Lung (tissue), 12 donors: ENCODE data around the gene ERAP2. TPM values are rescaled to one million over a fixed set of nuclear protein-coding genes. Genes with fewer than 3 reads are reported as not detected.

Source experiments
- ATAC-seq: fragments of 200-7000 bp; cut with Tn5 transposase; one replicate; pipeline ENCODE4 v1.9.1; 2020; ENCODE audit warnings: moderate number of reproducible peaks; ENCODE audit not compliant: insufficient read depth, low FRiP score
- DNase-seq, 3 donors: peaks; one replicate each; pipeline ENCODE4 v3.0.0-alpha.2; 2013 to 2017
- H3K27ac ChIP-seq, 2 donors: one replicate each; pipeline ENCODE4 v1.5.1; 2013; ENCODE audit warnings: mild to moderate bottlenecking in 2 of 2, moderate library complexity in 2 of 2, control low read depth in 1 of 2, inconsistent platforms in 1 of 2, low read depth in 1 of 2, low read length in 1 of 2
- H3K27me3 ChIP-seq, 3 donors: one replicate each; pipeline ENCODE4 v1.5.1; 2013; ENCODE audit warnings: low read length in 2 of 3; ENCODE audit not compliant: control insufficient read depth in 3 of 3, insufficient read depth in 3 of 3
- H3K36me3 ChIP-seq, 4 donors: one replicate each; pipeline ENCODE4 v1.5.1; 2013; ENCODE audit warnings: low read length in 4 of 4, mild to moderate bottlenecking in 1 of 4, moderate library complexity in 1 of 4; ENCODE audit not compliant: control insufficient read depth in 4 of 4, insufficient read depth in 4 of 4
- H3K4me1 ChIP-seq, 5 donors: one replicate each; pipeline ENCODE4 v1.5.1; 2013; ENCODE audit warnings: low read length in 5 of 5, mild to moderate bottlenecking in 2 of 5, moderate library complexity in 1 of 5; ENCODE audit not compliant: control insufficient read depth in 5 of 5, insufficient read depth in 5 of 5
- H3K4me3 ChIP-seq: one replicate; pipeline ENCODE4 v1.5.1; 2013; ENCODE audit warnings: mild to moderate bottlenecking, control low read depth, moderate library complexity
- H3K9ac ChIP-seq, 2 donors: one replicate each; pipeline ENCODE4 v1.5.1; 2013; ENCODE audit warnings: low read length in 2 of 2, control low read depth in 1 of 2; ENCODE audit not compliant: insufficient read depth in 1 of 2
- H3K9me3 ChIP-seq, 4 donors: one replicate each; pipeline ENCODE4 v1.5.1; 2013; ENCODE audit warnings: low read length in 3 of 4, mild to moderate bottlenecking in 1 of 4, moderate library complexity in 1 of 4; ENCODE audit not compliant: control insufficient read depth in 4 of 4, insufficient read depth in 3 of 4
- WGBS, 2 donors: extraction: QIAGEN DNeasy Blood & Tissue Kit; methylation state at CpG; one replicate each; pipeline ENCODE4 v1.1.7; 2013; 5-methylcytosine and 5-hydroxymethylcytosine counted together
- polyA plus RNA-seq, 2 donors: library from polyadenylated mRNA; stranded (reverse); fragments of 200-250 nt; gene quantifications; one replicate each; pipeline ENCODE4 v1.2.1, GENCODE V29; 2013
- total RNA-seq, 2 donors: library from RNA; depleted of rRNA in 1 of 2; stranded (reverse); fragments of >200 nt in 1 of 2; gene quantifications; one replicate each; pipeline ENCODE4 v1.2.1, GENCODE V29; 2014 to 2021
- TF ChIP-seq, protein P1 (sequence below): IDR thresholded peaks from 2 replicates; pipeline ENCODE4 v1.5.1; 2012; ENCODE audit warnings: mild to moderate bottlenecking; ENCODE audit errors: control extremely low read depth, extremely low read depth
- donor health status: control.
- donor health status: control.
- donor health status: Bipolar disorder and iron deficiency.
- donor health status: healthy.
- donor health status: DM: yes; HTN: yes; CAD: no.

The ERAP2 gene
- total and polyA plus RNA-seq, 4 donors, result 2.8 to 19.8 (median 8.2) TPM

DNA sequence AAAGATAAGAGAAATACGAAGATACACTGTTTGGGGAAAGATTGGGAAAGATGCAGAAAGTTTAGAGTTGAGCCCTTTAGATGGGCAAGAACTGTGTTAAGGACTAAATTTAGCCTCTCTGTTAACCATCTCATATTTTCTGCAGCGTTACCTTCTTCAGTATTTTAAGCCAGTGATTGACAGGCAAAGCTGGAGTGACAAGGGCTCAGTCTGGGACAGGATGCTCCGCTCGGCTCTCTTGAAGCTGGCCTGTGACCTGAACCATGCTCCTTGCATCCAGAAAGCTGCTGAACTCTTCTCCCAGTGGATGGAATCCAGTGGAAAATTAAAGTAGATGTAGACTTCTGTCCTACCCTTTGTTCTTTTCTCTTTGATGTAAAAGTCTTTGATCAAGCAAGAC is 33.1 kb downstream of the ERAP2 start:
- Histone ChIP-seq H3K4me3 (no peak overlapping the region), H3K27ac (no peak overlapping the region), H3K36me3 (peaks cover 0 to 8% (median 2%) of the 10 kb centered on the region in 4 donors), H3K4me1 (no peaks in the 10 kb centered on the region), H3K9me3 (no peaks in the 10 kb centered on the region), H3K9ac (no peak overlapping the region), H3K27me3 (no peaks in the 10 kb centered on the region)
- no peak for DNase-seq
- no peak for ATAC-seq
- 95 to 98% methylated on average over 4 of the region's 4 CpGs for WGBS, 2 donors
- TF ChIP-seq, protein P1, sequence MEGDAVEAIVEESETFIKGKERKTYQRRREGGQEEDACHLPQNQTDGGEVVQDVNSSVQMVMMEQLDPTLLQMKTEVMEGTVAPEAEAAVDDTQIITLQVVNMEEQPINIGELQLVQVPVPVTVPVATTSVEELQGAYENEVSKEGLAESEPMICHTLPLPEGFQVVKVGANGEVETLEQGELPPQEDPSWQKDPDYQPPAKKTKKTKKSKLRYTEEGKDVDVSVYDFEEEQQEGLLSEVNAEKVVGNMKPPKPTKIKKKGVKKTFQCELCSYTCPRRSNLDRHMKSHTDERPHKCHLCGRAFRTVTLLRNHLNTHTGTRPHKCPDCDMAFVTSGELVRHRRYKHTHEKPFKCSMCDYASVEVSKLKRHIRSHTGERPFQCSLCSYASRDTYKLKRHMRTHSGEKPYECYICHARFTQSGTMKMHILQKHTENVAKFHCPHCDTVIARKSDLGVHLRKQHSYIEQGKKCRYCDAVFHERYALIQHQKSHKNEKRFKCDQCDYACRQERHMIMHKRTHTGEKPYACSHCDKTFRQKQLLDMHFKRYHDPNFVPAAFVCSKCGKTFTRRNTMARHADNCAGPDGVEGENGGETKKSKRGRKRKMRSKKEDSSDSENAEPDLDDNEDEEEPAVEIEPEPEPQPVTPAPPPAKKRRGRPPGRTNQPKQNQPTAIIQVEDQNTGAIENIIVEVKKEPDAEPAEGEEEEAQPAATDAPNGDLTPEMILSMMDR, result no peak

DNA sequence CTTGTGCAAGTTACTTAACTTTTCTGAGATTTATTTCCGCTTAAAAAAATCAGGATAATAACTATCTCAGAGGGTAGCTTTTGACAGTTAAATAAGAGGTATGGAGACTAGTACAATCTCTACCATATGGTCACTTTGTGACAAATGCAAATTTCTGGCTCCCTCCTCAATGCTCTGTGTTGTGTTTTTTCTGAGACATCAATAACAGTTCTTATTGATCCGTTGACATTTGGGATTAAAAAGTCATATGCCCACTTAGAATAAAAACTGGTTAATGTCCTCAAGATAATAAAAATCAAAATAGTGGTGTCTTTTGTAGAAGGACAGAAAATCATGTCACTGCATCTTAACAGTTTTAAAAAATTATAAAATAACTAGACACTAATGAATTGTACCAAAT is 34.8 kb downstream of the ERAP2 start:
- H3K4me3 ChIP-seq, result no peak overlapping the region
- 85 to 93% methylated on average over 2 of the region's 2 CpGs for WGBS, 2 donors
- DNase-seq, result no peak
- H3K27ac ChIP-seq, result no peak overlapping the region
- H3K27me3 ChIP-seq, result no peaks in the 10 kb centered on the region
- TF ChIP-seq, protein P1, result no peak
- no peaks in the 10 kb centered on the region for H3K4me1 ChIP-seq
- H3K9me3 ChIP-seq, result no peaks in the 10 kb centered on the region
- no peak overlapping the region for H3K9ac ChIP-seq
- no peak for ATAC-seq
- H3K36me3 ChIP-seq, result peaks cover 0 to 7% (median 2%) of the 10 kb centered on the region in 4 donors

DNA sequence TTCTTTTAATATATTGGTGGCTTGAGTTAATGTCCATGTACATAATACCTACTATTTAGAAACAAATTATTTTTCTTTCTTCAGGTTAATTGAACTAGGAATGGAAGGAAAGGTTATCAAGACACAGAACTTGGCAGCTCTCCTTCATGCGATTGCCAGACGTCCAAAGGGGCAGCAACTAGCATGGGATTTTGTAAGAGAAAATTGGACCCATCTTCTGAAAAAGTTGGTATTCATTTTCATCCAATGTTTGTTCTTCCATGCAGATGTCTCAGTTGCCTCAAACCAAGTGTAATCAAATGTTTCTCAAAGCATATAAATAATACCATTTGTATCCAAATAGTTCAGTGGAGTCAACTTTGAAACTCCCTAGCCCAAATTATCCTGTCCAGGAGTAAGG is 36.9 kb downstream of the ERAP2 start:
- ATAC-seq (no peak), DNase-seq (no peak)
- Histone ChIP-seq H3K9me3 (no peaks in the 10 kb centered on the region), H3K36me3 (peaks cover 0 to 9% (median 3%) of the 10 kb centered on the region in 4 donors), H3K27ac (no peak overlapping the region), H3K9ac (no peak overlapping the region), H3K27me3 (no peaks in the 10 kb centered on the region), H3K4me1 (no peaks in the 10 kb centered on the region), H3K4me3 (no peak overlapping the region)
- TF ChIP-seq, protein P1, result no peak
- WGBS, 2 donors, result 86 to 95% methylated on average over 2 of the region's 2 CpGs

DNA sequence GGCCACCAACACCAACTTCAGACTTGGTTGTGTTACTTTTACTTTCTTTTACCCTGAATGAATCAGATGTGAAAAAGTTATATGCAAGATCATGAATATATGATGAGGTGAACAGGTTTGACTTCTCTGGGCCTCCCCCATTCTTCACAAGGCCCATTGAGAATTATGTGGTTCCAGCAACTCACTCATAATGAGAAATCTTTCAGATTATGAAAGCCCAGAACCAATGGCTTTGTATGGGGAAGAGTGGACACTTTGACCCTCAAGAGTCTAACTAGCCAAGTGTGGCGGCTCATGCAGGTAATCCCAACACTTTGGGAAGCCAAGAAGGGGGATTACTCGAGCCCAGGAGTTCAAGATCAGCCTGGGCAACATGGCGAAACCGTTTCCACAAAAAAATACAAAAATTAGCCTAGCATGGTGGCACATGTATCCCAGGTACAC is 43.5 kb downstream of the ERAP2 start:
- TF ChIP-seq, protein P1, result no peak
- Histone ChIP-seq H3K9me3 (no peaks in the 10 kb centered on the region), H3K36me3 (peaks cover 0 to 5% (median 2%) of the 10 kb centered on the region in 4 donors), H3K9ac (no peak overlapping the region), H3K4me1 (no peaks in the 10 kb centered on the region), H3K27ac (no peak overlapping the region), H3K4me3 (no peak overlapping the region), H3K27me3 (no peaks in the 10 kb centered on the region)
- ATAC-seq, result no peak
- 95% methylated on average over 4 of the region's 4 CpGs for WGBS, 2 donors
- DNase-seq, result no peak
